NCI-H510A (cell line): Measurements from ENCODE around the gene LHX4.
"Not testable (repeated sequence)": the region's sequence is repeated elsewhere in the genome, so short reads cannot be mapped to it uniquely, and the experiment has no call there.

ENCODE experiments used
- DNase-seq: peaks from one replicate; lab custom pipeline; 2025; lab: John Stamatoyannopoulos, UW

Gene LHX4

DNA sequence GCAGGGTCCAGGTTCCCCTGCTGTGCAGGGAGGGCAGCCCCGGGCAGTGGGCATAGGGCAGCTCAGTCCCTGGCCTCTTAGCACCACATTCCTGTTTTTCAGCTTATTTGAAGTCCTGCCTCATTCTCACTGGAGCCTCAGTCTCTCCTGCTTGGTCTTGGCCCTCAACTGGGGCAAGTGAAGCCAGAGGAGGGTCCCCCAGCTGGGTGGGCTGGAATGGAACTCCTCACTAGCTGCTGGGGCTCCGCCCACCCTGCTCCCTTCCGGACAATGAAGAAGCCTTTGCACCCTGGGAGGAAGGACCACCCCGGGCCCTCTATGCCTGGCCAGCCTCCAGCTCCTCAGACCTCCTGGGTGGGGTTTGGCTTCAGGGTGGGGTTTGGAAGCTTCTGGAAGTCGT, 32.8 kb upstream of the LHX4 start:
- no peak for DNase-seq

DNA sequence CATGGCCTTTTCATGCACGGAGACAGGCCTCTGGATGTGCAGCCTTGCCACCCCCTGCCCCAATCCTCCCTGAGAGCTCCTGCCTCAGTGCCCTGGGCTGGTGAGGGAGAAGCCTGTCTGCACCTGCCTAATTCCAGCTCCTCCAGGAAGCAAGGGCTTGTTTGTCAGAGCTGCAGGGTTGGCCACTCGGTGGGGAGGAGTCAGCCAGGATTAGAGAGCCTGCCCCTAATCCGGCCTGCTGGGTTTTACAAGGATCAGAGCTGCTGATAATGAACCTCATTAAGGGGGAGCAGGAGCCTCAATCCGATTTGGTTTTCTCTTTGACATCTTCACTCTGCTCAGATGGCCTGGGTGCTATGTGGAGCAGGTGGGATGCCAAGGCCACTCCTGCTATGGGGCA, 31.9 kb upstream of the LHX4 start:
- no peak for DNase-seq

DNA sequence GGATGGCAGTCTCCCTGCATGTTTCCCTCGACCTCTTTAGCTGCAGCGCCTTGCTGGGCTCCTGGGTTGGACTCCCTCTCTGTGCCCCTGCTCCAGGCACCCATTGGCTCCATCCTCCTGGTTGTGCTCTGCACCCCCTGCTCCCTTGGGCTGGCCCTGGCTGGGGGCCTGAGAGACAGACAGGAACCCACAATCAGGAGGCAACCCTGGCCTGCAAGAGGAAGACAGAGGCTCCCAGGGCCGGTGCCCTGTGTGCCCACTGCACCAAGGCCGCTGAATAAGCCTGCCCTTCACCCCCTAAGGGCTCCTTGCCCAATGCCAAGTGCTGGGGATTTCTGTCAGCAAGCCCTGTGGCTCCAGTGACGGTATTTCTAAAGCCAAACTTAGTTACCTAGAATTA, 31.5 kb upstream of the LHX4 start:
- DNase-seq, result no peak

GRCh38 chr1:180199018-180199417, 31.0 kb upstream of the LHX4 start:
- no peak for DNase-seq

- DNase-seq, result no peak
Measured at GRCh38 chr1:180201451-180202200, 28.4 kb upstream of the LHX4 start.

DNA sequence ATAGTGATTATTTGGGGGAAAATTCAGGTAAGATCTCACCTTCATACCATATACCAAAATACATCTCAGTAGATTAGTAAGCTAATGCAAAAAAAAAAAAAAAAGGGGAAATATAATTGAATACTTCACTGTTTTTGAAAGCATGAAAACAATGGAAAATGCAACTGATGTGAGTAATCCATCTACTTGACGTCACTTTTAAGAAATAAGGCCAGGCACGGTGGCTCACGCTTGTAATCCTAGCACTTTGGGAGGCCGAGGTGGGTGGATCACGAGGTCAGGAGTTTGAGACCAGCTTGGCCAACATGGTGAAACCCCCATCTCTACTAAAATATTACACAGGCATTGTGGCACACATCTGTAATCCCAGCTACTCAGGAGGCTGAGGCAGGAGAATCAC, 27.5 kb upstream of the LHX4 start:
- DNase-seq, result not testable (repeated sequence)

- DNase-seq, result no peak
Measured at GRCh38 chr1:180204231-180204630, 25.8 kb upstream of the LHX4 start.

DNA sequence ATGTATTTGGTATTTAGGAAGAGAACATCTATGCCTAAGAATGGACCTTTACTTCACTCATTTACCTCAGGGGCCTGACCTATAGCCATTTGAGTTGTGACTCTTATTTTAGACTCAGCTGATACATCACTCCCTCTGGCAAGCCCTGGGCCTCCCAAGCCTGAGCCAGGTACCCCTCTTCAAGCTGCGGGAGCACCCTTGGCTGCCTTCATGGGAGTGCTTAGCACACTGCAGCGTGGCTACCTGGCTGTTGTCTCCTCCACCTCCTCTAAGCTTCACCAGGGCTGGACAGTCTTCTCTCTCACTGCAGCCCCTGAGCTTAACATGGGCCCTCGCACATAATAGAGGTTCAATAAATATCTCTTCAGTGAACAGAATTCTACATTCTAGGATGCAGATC, 23.5 kb upstream of the LHX4 start:
- DNase-seq, result no peak

DNA sequence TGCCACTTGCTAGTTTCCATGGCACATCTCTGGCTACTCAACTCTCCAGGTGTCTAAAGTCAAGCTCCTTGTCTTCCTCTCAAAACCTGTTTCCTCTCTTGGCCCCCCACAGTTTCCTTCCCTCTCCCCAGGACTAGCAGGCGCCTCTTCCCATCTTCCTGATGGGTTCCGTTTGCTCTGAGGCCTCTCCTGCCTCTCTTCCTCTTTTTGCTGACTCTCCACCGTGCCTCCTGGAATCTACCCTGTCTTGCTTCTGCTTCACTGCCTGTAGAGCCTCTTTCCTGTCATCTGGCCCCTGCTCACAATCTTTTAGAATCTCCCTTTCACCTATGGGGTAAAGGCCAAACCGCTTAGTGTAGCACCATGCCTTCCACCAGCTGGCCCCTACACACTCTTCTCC, 21.8 kb upstream of the LHX4 start:
- no peak for DNase-seq

GRCh38 chr1:180210008-180210620, 19.9 kb upstream of the LHX4 start:
- peak; percentile 19 for DNase-seq

DNA sequence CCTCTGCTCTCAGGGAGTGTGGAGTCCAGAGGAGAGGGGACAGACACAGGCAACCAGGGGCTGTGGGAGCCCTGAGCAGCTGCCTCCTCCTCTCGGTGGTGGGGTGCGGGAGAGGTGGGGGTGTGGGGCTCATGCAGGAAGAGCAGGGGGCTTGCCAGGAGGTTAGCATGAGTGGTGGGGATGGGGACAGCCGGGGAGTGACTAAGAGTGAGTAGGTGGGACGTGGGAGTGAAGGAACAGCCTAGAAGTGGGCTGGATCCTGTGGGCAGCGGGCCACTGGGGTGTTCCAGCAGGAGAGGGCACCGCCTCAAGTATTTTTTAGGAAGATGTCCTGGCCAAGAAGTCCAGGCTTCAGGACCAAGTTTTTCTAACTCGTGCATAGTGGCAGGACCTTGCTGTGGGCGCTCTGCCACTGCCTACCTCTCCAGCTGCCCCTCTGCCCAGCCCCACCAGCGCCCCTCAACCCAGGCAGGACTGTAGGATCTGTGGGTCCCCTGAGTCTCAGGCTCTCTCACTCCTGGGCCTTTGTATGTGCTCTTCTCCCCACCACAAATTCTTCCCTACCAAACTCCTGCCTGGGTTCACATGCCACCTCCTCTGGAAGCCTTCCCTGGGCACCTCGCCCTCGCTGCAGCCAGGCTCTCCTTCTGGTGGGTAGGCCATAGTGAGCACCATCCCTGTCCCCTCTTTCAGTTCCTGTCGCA, 18.8 kb upstream of the LHX4 start:
- DNase-seq, result no peak

DNA sequence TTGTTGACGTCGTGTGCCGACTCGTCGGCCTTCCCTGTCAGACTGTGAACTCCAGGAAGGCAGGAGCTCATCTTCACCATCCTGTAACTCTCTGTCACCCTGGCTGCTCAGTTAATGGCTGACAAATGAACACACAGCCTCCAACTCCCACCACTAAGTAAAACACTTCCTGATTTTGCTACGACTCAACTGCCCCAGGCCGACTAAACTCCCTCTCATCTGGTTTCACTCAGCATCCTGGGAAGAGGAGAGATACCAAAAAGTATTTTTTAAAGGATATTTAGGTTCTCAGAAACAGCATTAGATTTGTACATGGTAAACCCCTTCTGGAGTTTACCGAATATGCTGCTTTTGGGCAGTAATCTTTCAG, 18.2 kb upstream of the LHX4 start:
- no peak for DNase-seq

DNA sequence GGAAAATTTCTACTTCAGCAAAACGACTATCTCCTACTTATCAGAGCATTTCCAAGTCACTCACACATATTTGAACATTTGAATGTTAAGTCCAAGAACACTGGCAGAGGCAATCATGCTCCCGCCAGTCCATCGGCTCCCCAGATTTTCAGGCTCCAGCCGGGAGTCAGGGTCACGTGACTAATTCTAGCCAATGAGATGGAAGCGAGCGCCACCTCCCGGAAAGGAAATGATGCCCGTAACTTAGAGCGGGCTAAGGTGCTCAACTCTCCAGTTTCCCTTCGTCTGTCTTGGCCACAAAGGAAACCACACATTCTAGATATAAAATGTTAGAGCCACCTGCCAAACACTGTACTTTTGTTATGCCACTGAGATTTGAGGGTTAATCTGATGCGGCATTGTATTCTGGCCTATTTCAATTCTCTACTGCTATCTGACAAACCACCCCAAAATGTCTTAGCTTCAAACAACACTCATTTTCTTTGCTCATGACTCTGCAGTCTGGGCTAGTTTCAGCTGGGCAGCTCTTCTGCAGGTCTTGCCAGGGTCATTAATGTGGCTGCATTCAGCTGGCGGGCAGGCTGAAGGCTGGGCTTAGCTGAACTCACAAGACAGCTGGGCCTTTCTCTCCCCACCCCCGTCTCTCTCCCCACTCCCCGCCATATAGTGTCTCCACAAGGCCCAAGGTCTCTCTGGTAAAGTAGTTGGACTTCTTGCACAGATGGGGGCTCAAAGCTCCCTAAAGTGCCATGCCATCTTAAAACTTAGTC, 16.5 kb upstream of the LHX4 start:
- no peak for DNase-seq

DNA sequence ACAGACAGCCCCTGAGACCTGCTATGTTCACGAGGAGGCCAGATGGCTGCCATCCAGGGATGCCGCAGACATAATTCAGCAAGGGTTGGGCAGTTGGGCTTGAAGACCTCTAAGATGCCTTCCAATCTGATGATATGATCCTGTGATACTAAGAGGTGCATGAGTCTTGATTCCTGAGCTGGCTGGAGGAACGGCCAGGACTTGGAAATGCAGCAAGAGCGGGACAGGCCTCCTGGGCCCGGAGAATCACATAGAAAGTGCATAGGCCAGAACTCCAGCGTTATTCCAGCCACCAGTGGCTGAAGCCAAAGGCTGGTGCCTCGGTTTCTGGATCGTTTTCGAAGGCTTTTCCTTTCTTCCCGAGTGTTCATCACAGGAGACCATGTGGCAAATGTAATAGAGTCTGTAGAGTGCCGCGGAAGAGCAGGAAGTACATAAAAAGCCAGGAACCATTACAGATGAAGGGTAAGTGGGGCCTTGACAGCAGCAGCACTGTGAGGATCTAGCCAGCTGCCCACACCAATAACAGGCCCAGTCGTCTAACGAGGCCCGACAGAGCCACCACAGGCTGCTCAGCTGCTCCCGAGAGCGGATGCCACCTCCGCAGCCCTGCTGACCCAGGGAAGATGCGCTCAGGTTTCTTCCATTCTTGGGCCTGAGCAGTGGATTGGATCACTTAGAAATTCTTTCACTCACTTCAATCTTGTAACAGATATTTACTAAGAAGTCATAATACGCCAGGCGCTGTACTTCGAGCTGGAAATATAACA, 14.0 kb upstream of the LHX4 start:
- no peak for DNase-seq

DNA sequence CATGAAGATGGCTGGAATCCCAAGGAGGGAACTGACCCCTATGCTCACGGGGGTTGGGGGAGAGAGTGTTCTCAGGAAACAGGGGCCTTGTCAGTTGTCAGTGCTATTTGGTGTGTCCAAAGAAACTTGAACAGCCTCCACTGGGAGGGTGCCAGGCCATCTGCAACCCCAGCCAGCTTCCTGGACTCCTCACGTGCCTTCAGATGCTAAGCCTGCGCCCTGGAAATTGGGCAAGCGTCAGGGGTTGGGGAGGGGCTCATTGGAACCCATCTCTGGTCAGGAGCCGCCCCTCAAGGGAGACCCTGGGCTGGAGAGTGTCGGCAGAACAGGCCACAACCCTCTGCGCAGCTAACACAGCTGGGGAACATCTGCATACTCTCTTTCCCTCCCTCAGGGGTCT, 13.1 kb upstream of the LHX4 start:
- DNase-seq, result no peak

DNA sequence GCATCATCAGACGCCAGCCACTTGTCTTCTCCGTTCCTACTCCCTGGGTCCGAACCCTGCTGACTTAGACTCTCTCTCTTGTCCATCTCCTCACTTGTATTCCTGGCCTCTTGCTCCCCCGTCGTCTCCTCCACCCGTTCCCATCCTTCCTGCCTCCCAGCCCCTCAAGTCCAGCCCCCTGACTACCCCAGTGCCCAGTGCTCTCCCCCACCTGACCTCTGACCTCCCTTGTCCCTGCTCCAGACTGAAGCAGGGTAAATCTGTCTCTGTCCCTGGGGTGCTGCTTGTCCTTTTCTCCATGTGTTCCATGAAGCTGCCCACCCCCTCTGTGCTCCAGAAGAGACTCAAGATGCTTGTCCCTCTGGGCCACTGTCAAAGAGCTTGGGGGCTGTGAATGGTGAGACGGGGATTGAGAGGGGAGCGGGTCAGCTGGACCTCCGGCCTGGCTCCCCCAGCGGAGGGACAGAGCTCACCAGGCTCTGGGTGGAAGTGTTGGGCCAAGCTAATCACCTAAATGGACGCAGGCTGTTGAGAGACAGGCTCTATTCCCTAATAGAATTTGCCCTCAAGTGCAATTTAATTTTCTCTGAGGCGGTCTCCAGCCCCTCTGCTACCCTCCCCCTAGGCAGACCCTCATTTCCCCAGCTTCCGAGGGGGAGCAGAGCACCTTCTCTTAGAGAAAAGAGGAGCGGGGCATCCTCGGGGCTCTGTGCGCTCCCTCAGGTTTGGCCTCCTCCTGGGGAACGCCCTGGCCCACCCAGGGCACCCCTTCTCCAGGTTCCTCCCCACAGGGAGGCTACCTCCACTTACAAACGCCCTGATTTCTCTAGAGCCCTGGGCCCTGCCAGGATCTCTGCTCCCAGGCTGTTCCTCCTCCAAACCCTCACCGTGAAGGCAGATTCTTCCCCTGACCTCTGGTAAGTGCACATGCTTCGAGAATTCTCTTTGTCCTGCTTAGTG, 11.0 kb upstream of the LHX4 start:
- DNase-seq, result no peak

- no peak for DNase-seq
Measured at GRCh38 chr1:180219776-180220175, 10.3 kb upstream of the LHX4 start.

GRCh38 chr1:180221462-180221861, 8.6 kb upstream of the LHX4 start:
- DNase-seq, result no peak

DNA sequence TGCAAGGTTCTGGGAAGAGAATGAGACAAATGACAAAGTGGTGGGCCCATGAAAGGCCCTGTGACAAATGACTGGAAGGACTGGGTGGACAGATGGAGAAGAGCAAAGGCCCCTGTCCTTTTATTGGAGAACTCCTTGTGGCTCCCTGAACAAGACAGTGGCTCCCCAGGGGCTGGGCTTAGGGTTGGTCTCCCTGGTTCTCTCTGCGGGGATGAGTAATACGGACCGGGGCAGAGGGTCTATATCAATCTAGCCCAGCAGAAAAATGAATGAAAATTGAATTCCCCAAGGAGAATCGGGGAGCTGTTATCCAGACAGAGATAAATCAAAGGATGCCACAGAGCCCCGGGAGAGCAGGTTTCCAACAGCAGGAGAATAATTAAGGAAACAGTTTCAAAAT, 5.2 kb upstream of the LHX4 start:
- no peak for DNase-seq

DNA sequence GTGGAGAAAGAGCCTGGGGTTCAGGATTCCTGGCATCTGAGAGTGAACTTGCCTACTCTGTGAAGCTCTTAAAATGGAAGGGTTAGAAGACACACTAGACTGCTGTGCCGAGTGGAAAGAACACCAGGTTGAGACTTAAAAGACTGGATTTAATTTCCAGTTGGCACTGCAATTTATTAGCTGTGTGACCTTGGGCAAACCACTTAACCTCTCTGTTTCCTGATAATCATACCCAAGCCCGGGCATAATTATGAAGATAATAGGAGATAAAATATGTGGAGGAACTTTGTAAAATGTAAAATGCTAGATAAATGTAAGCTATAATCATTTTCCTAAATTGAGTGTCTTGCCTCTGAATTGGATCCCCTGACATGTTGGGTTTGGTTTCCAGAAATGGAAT, 4.7 kb upstream of the LHX4 start:
- DNase-seq, result no peak
